Measurements from ENCODE around the gene ZNF787.

DNA sequence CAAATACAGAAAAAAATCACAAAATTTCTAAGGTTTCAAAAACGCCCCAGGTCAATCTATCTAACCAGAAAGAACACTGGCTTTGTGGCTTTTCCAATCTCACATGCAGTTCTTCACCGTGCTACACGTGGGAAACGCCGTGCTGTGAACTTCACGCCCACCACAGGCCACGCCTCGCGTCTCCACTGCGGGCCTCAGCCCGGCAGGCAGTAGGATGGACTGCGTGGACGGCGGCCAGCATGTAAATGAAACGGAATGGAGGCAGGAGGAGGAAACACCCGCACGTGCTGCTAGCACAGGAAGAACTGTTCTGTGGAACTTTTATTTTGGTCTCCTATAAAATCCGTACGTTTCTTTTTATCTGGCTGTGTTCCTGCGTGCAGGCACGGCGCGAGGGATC is 23.8 kb downstream of the ZNF787 start:
- TF ChIP-seq, protein P1, sequence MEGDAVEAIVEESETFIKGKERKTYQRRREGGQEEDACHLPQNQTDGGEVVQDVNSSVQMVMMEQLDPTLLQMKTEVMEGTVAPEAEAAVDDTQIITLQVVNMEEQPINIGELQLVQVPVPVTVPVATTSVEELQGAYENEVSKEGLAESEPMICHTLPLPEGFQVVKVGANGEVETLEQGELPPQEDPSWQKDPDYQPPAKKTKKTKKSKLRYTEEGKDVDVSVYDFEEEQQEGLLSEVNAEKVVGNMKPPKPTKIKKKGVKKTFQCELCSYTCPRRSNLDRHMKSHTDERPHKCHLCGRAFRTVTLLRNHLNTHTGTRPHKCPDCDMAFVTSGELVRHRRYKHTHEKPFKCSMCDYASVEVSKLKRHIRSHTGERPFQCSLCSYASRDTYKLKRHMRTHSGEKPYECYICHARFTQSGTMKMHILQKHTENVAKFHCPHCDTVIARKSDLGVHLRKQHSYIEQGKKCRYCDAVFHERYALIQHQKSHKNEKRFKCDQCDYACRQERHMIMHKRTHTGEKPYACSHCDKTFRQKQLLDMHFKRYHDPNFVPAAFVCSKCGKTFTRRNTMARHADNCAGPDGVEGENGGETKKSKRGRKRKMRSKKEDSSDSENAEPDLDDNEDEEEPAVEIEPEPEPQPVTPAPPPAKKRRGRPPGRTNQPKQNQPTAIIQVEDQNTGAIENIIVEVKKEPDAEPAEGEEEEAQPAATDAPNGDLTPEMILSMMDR (conservative IDR thresholded peaks at IDR 0.05): no peak
- no peak for TF ChIP-seq ZFX (IDR thresholded peaks at IDR 0.05)

Measured in C4-2B (cell line).